RPMI7951 (cell line): ENCODE results near the gene ITGB5. TPM values are rescaled to one million over a fixed set of nuclear protein-coding genes. Genes with fewer than 3 reads are reported as not detected.

Experiments used
- DNase-seq: peaks from one replicate; pipeline ENCODE4 v3.0.0-alpha.2; 2012; ENCODE audit warnings: low read depth
- total RNA-seq: library from RNA; depleted of rRNA; stranded (reverse); fragments of >200 nt; shearing (Covaris generic); gene quantifications from 2 replicates; pipeline ENCODE4 v1.2.3, GENCODE V29; 2014

The ITGB5 gene
- total RNA-seq, 1 experiment from 2014 or later: 363 TPM

- no peak for DNase-seq
Measured at GRCh38 chr3:124867511-124867910, 19.7 kb downstream of the ITGB5 start.

GRCh38 chr3:124862006-124862405 lies 25.2 kb downstream of the ITGB5 start:
- no peak for DNase-seq

GRCh38 chr3:124861041-124861440 lies 26.1 kb downstream of the ITGB5 start:
- no peak for DNase-seq

GRCh38 chr3:124860599-124860998 lies 26.6 kb downstream of the ITGB5 start:
- peak; percentile 99 for DNase-seq

- peak; percentile 83 for DNase-seq
Measured at GRCh38 chr3:124859025-124859424, 28.1 kb downstream of the ITGB5 start.

GRCh38 chr3:124858275-124858674 lies 28.9 kb downstream of the ITGB5 start:
- peak; percentile 32 for DNase-seq

- DNase-seq: no peak
Measured at GRCh38 chr3:124856677-124857076, 30.5 kb downstream of the ITGB5 start.

- peak; percentile 68 for DNase-seq
Measured at GRCh38 chr3:124854009-124854408, 33.2 kb downstream of the ITGB5 start.

GRCh38 chr3:124853446-124853845 lies 33.7 kb downstream of the ITGB5 start:
- DNase-seq: no peak

- DNase-seq: no peak
Measured at GRCh38 chr3:124851905-124852304, 35.3 kb downstream of the ITGB5 start.

- no peak for DNase-seq
Measured at GRCh38 chr3:124851136-124851535, 36.0 kb downstream of the ITGB5 start.

- peak; percentile 49 for DNase-seq
Measured at GRCh38 chr3:124850633-124851032, 36.5 kb downstream of the ITGB5 start.

- no peak for DNase-seq
Measured at GRCh38 chr3:124850212-124850611, 37.0 kb downstream of the ITGB5 start.

- DNase-seq: no peak
Measured at GRCh38 chr3:124848300-124848699, 38.9 kb downstream of the ITGB5 start.

GRCh38 chr3:124847863-124848262 lies 39.3 kb downstream of the ITGB5 start:
- no peak for DNase-seq

GRCh38 chr3:124847051-124847450 lies 40.1 kb downstream of the ITGB5 start:
- no peak for DNase-seq

GRCh38 chr3:124846189-124846588 lies 41.0 kb downstream of the ITGB5 start:
- peak; percentile 69 for DNase-seq

GRCh38 chr3:124845406-124845805 lies 41.8 kb downstream of the ITGB5 start:
- peak; percentile 93 for DNase-seq

GRCh38 chr3:124843506-124844177 lies 43.5 kb downstream of the ITGB5 start:
- DNase-seq: no peak

- no peak for DNase-seq
Measured at GRCh38 chr3:124843047-124843446, 44.1 kb downstream of the ITGB5 start.

GRCh38 chr3:124841517-124841916 lies 45.6 kb downstream of the ITGB5 start:
- DNase-seq: no peak

GRCh38 chr3:124840331-124840730 lies 46.8 kb downstream of the ITGB5 start:
- DNase-seq: no peak

GRCh38 chr3:124839896-124840295 lies 47.3 kb downstream of the ITGB5 start:
- DNase-seq: no peak

GRCh38 chr3:124838963-124839362 lies 48.2 kb downstream of the ITGB5 start:
- DNase-seq: no peak
